Tibial nerve (tissue), 4 donors: ENCODE data around the gene AGR3.

ENCODE experiments used
- CTCF ChIP-seq, 5 experiments: fragments of 200-600 bp in 3 of 5; fragments of 450-650 bp in 2 of 5; sonication (generic) in 3 of 5; IDR thresholded peaks; one replicate each; pipeline ENCODE4 v1.5.1; 2016 to 2019; ENCODE audit warnings: antibody characterized with exemption in 5 of 5, mild to moderate bottlenecking in 3 of 5, moderate library complexity in 2 of 5
- EP300 ChIP-seq, 2 donors: sonication (generic); formaldehyde crosslinking; IDR thresholded peaks; one replicate each; pipeline ENCODE4 v1.6.1; 2017; ENCODE audit warnings: antibody characterized with exemption in 2 of 2, mild to moderate bottlenecking in 1 of 2
- POLR2A ChIP-seq, 2 donors: fragments of 450-650 bp; IDR thresholded peaks; one replicate each; pipeline ENCODE4 v1.6.1; 2017; ENCODE audit warnings: antibody characterized with exemption in 2 of 2, mild to moderate bottlenecking in 2 of 2, moderate library complexity in 2 of 2

DNA sequence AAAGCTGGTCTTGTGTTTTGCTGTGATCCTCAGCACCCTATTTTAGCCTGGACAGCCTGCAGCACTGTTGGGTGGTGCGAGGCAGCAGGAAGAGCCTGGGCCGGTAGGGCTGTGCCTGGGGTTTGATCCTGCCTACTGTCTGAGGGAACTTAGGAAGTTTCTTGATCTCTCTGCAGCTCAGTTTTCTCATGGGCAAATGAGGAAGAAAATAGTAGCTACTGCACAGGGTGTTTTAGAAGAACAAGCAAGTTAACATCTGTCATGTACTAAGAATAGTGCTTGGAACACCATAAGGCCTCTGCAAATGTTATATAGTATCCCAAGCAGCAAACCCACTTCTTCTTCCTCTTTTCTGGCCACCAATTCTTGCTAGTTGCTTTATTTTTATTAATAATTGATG is 65.0 kb downstream of the AGR3 start:
- TF ChIP-seq CTCF (IDR thresholded peaks at IDR 0.05) (no peak), POLR2A (IDR thresholded peaks at IDR 0.05) (no peak), EP300 (IDR thresholded peaks at IDR 0.05) (peak in 1 of 2 donors; percentile 33)
